KMS-11 (cell line): ENCODE data around the gene SETBP1.

Experiments
- H2AFZ ChIP-seq: fragments of 200-600 bp; sonication (generic); 2 replicates; pipeline ENCODE4 v1.6.1; 2016; ENCODE audit warnings: antibody characterized with exemption, mixed run types, low read depth
- H3K27ac ChIP-seq: fragments of 200-600 bp; sonication (generic); 2 replicates; pipeline ENCODE4 v1.6.1; 2016; ENCODE audit warnings: mild to moderate bottlenecking, mixed run types
- H3K27me3 ChIP-seq: fragments of 200-600 bp; sonication (generic); 2 replicates; pipeline ENCODE4 v1.6.1; 2017; ENCODE audit warnings: mild to moderate bottlenecking, low read depth, mixed run types, moderate library complexity; ENCODE audit not compliant: insufficient read depth
- H3K36me3 ChIP-seq: fragments of 200-600 bp; sonication (generic); 2 replicates; pipeline ENCODE4 v1.6.1; 2017; ENCODE audit warnings: mild to moderate bottlenecking, mixed run types; ENCODE audit not compliant: insufficient read depth
- H3K4me1 ChIP-seq: fragments of 200-600 bp; sonication (generic); 2 replicates; pipeline ENCODE4 v1.6.1; 2016; ENCODE audit warnings: mild to moderate bottlenecking, low read depth, mixed run types; ENCODE audit not compliant: poor library complexity, severe bottlenecking
- H3K4me2 ChIP-seq: fragments of 200-600 bp; sonication (generic); 2 replicates; pipeline ENCODE4 v1.7.0; 2016; ENCODE audit warnings: mild to moderate bottlenecking, mixed run types
- H3K4me3 ChIP-seq: fragments of 200-600 bp; sonication (generic); IDR thresholded peaks from 2 replicates; pipeline ENCODE4 v1.6.1; 2017; ENCODE audit warnings: low read depth, low read length, mixed read lengths; ENCODE audit not compliant: insufficient read depth
- H3K79me2 ChIP-seq: fragments of 200-600 bp; sonication (generic); 2 replicates; pipeline ENCODE4 v1.6.1; 2016; ENCODE audit warnings: low read depth, mixed run types; ENCODE audit not compliant: insufficient read depth
- H3K9ac ChIP-seq: fragments of 200-600 bp; sonication (generic); 2 replicates; pipeline ENCODE4 v1.6.1; 2016; ENCODE audit warnings: mild to moderate bottlenecking, mixed run types
- H4K20me1 ChIP-seq: fragments of 200-600 bp; sonication (generic); 2 replicates; pipeline ENCODE4 v1.6.1; 2016; ENCODE audit warnings: mild to moderate bottlenecking, mixed run types; ENCODE audit not compliant: insufficient read depth
- TF ChIP-seq, protein P1 (sequence below): fragments of 200-600 bp; sonication (generic); conservative IDR thresholded peaks from 2 replicates; pipeline ENCODE4 v1.6.1; 2017; ENCODE audit warnings: low read depth, mild to moderate bottlenecking, antibody characterized with exemption, low read length, moderate library complexity, mixed read lengths

Gene SETBP1

DNA sequence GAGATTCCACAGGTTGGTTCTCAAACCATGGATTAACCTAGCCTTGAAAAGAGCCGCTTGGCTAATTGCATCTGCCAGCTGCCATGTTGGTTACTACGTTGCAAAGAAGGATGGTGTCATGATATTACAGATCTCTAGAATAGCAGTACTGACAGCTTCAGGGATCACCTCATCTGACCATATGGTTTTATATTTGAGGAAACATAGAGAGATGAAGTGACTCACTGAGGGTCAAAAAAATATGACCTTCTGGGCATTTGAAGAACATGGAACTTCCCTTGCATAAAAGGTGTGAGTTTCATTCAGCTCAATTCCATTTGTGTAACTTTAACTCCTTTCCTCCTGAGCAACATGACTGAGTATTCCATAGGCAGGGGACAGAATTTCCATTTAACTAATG, 242.3 kb downstream of the SETBP1 start:
- H2AFZ ChIP-seq: no peak overlapping the region
- H3K4me1 ChIP-seq: peaks cover 27% of the 10 kb centered on the region
- H3K4me3 ChIP-seq: no peak overlapping the region
- no peak overlapping the region for H3K27ac ChIP-seq
- H3K36me3 ChIP-seq: no peaks in the 10 kb centered on the region
- no peaks in the 10 kb centered on the region; the same call in 1 of the 2 replicates for H3K79me2 ChIP-seq
- H3K27me3 ChIP-seq: no peaks in the 10 kb centered on the region
- H4K20me1 ChIP-seq: no peaks in the 10 kb centered on the region
- TF ChIP-seq, protein P1, sequence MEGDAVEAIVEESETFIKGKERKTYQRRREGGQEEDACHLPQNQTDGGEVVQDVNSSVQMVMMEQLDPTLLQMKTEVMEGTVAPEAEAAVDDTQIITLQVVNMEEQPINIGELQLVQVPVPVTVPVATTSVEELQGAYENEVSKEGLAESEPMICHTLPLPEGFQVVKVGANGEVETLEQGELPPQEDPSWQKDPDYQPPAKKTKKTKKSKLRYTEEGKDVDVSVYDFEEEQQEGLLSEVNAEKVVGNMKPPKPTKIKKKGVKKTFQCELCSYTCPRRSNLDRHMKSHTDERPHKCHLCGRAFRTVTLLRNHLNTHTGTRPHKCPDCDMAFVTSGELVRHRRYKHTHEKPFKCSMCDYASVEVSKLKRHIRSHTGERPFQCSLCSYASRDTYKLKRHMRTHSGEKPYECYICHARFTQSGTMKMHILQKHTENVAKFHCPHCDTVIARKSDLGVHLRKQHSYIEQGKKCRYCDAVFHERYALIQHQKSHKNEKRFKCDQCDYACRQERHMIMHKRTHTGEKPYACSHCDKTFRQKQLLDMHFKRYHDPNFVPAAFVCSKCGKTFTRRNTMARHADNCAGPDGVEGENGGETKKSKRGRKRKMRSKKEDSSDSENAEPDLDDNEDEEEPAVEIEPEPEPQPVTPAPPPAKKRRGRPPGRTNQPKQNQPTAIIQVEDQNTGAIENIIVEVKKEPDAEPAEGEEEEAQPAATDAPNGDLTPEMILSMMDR: no peak
- no peak overlapping the region for H3K9ac ChIP-seq
- no peak overlapping the region for H3K4me2 ChIP-seq

DNA sequence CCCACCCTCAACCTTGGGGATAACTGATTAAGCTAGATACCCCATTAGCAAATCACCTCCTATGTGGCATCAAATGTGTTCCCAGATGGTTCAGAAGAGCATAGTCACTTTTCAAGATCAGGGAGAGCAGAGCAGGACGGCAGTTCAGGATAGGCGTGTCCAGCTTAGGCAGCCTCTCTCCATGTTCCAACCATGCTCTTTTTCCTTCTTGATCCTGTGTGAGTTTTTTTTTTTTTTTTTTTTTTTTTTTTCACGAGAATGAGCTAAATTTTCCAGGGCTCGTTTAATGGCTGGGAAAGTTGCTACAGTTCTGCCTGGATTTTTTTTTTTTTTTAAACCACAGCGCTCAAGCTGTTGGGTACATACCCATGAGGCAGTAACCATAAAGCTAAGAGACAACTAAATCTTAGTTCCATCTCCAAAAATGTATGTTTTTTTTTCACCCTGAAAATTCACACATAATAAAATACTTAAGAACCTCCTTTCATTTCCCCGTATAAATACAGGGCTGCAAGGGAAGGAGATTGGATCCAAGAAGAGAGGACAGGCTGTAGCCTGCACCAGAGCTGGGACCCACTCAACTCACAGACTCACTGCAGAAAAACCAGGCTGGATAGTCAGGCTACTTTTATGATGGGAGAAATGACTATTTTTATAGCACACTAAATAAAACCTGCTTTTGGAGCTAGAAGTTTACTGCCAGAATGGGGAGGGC, 244.3 kb downstream of the SETBP1 start:
- no peak overlapping the region for H3K4me2 ChIP-seq
- H3K4me3 ChIP-seq: no peak overlapping the region
- no peaks in the 10 kb centered on the region; the same call in 1 of the 2 replicates for H3K79me2 ChIP-seq
- TF ChIP-seq, protein P1: no peak
- H3K9ac ChIP-seq: no peak overlapping the region
- H3K27ac ChIP-seq: no peak overlapping the region
- no peak overlapping the region for H2AFZ ChIP-seq
- no peaks in the 10 kb centered on the region for H3K27me3 ChIP-seq
- H4K20me1 ChIP-seq: no peaks in the 10 kb centered on the region
- H3K36me3 ChIP-seq: no peaks in the 10 kb centered on the region
- peaks cover 17% of the 10 kb centered on the region for H3K4me1 ChIP-seq

DNA sequence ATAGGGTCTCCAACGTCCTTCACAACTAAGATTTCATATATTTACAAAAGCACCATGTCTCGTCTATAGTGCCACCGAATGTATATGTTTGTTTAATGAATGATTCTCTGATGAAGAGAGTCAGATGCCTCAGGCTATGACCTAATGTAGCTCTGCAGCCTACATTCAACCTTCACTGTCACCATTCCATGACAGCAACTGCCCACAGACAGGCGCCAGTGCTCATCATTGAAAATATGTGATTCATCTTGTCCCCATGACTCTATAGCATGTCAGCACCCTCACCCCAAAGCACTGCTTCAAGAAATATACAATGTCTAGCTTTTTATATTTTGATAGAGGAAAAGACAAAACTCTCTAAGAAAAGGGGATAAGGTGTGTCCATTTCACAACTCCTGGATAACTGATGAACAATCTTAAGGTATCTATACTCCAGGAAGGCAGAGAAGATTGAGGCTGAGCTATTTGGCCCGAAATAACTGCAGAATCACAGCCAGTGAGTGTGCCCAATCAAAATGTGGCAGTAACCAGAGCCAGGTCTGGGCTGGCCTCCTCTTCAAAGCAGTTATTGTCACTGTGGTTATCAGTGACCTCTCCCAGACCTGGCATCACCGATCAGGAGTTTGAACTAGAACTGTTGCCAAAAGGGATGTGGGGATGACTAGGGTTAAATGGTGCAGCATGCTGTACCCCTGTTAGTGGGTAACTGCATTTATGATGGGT, 246.6 kb downstream of the SETBP1 start:
- Histone ChIP-seq H3K27me3 (no peaks in the 10 kb centered on the region), H3K9ac (no peak overlapping the region), H3K4me3 (no peak overlapping the region), H3K4me2 (no peak overlapping the region), H2AFZ (no peak overlapping the region), H3K27ac (no peak overlapping the region), H3K4me1 (peaks cover 6% of the 10 kb centered on the region), H3K79me2 (no peaks in the 10 kb centered on the region; the same call in 1 of the 2 replicates), H3K36me3 (no peaks in the 10 kb centered on the region), H4K20me1 (no peaks in the 10 kb centered on the region)
- TF ChIP-seq, protein P1: no peak

DNA sequence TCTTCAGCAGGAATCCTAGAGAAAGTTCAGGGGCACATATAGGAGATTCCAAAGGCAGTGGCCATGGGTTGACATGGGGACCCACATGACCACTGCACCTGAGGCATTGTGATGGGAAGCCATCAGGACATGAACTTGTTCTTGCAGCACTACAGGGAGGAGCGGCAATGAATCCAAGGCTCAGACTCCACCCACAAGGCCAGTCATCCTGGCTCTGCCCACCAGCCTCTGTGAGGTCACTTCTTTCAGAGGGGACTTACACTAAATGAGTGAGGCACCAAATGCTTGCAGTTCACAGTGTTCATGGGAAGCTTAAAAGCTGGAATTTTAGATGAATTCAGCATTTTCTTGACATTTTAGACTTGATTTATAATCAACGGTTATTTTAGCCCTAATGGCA, 254.2 kb downstream of the SETBP1 start:
- H3K4me3 ChIP-seq: no peak overlapping the region
- no peaks in the 10 kb centered on the region for H3K4me1 ChIP-seq
- TF ChIP-seq, protein P1: no peak
- no peaks in the 10 kb centered on the region for H4K20me1 ChIP-seq
- H3K27ac ChIP-seq: no peak overlapping the region
- no peaks in the 10 kb centered on the region for H3K27me3 ChIP-seq
- no peak overlapping the region for H2AFZ ChIP-seq
- H3K4me2 ChIP-seq: no peak overlapping the region
- H3K36me3 ChIP-seq: no peaks in the 10 kb centered on the region
- H3K79me2 ChIP-seq: peaks cover 5% of the 10 kb centered on the region; the same call in 1 of the 2 replicates
- no peak overlapping the region for H3K9ac ChIP-seq
